Measurements from ENCODE around the gene PVALB. TPM values are rescaled to one million over a fixed set of nuclear protein-coding genes. Genes with fewer than 3 reads are reported as not detected.

The PVALB gene, protein sequence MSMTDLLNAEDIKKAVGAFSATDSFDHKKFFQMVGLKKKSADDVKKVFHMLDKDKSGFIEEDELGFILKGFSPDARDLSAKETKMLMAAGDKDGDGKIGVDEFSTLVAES
- not detected in 2 replicates for polyA plus RNA-seq (2014; cell fraction: cytosol; rRNA removed)
- not detected in 2 replicates for polyA plus RNA-seq (2014; cell fraction: nucleus; rRNA removed)

DNA sequence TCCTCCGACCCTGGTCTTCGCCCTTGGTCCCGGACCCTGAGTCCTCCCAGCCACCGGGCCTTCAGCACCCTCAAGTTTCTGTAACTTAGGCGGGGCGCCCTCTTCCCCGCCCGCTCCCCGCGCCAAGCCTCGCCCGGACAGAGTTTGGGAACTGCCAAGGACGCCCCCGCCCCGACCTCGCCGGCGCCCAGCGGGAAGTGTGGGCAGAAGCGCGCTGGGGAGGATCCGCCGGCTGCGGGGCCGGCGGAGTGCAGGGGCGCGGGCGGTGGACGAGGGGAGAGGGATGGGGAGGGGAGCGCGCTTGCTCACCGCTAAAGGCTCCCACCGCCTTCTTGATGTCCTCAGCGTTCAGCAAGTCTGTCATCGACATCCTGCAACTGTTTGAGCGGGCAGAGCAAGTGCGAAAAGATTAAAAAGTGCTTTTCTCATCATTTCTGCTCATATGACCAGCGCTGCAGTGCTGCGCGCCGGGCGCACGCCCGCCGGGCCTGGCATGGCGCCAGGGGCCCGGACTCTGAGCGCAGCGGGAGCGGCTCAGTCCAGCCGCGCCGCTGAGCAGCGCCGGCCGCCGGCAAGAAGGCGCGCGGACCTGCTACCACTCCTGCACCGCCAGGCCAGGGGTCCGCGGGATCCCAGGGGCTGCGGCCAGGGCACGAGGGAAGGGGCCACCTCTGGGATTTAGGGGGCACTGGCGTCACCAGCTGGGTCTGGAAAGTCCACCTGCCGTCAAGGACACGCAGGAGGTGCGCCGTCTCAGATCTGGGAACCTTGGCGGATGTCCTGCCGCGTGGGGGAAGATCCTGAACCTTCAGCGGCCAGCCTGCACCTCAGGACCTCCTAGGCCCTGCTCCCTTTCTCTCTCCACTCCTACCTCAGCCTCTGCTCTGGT lies at the start of gene PVALB:
PVALB (minus strand) TSS at position 400 of the 889 bp plus-strand sequence; CDS start at position 370, 30 bp downstream.
- DNase-seq (ENCODE audit: low spot score) = no peak

GRCh38 chr22:36865346-36865745 lies 48.5 kb upstream of the PVALB start:
- no peak for DNase-seq (ENCODE audit: low spot score)

- DNase-seq (ENCODE audit: low spot score) = no peak
Measured at GRCh38 chr22:36864454-36865215, 47.8 kb upstream of the PVALB start.

GRCh38 chr22:36863979-36864378 lies 47.1 kb upstream of the PVALB start:
- no peak for DNase-seq (ENCODE audit: low spot score)

DNA sequence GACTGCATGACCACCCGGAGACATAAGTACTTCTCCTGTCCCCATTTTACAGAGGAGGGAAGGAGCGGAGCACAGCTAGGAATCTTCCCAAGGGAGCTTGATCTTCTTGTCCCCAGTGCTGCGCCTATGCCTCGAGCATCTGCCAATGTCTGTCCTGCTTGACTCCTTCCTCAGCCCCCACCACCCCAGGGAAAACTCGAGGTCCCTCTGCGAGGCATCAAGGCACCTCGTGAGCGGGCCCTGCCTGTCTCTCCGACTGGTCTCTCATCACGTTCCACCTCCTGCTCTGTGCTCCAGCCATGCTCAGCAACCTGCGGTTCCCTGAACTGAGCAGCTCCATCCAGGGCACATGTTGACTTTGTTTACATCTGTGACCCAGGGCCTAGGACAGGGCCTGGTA lies 46.4 kb upstream of the PVALB start:
- no peak for DNase-seq (ENCODE audit: low spot score)

GRCh38 chr22:36862251-36863242 lies 45.7 kb upstream of the PVALB start:
- no peak for DNase-seq (ENCODE audit: low spot score)

GRCh38 chr22:36860821-36861659 lies 44.2 kb upstream of the PVALB start, which contains the start of gene NCF4:
TSS of gene NCF4 (plus strand) at chr22:36861006. CDS start at chr22:36861172, 166 bp downstream.
- DNase-seq (ENCODE audit: low spot score) = no peak

DNA sequence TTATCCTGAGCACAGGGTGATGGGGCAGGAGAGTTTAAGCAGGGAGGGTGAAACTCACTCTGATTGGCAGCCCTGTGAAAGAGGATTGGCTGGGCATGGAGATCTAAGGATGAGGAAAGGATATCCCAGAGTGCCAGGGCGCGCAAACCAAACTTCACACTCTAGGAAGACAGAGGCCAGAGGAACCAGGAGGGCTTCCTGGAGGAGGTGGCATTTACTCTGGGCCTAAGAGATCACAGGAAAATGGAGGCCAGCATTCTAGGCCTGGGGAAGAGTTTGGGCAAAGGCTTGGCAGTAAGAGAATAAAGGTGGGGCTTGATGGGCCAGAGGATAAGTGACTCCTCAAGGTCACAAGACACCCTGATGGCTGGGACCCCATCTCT lies 43.6 kb upstream of the PVALB start:
- DNase-seq (ENCODE audit: low spot score) = no peak

DNA sequence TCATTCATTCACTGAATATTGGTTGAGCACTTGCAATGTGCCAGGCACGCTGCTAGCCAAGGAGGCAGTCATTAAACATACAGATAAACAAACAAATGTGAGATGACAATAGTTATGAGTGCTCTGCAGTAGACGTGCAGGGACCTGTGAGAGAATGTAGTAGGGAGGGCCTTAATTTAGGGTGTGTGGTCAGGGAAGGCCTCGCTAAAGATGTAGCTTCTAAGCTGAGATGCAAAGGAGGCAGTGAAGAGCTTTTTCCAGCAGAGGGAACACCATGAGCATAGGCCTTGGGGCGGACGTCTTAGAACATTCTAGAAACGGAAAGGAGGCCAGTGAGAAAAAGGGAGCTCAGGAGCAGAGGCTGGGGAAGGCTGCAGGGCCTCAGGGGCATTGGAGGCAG lies 43.2 kb upstream of the PVALB start:
- DNase-seq (ENCODE audit: low spot score) = no peak

GRCh38 chr22:36858966-36859365 lies 42.1 kb upstream of the PVALB start:
- no peak for DNase-seq (ENCODE audit: low spot score)

- no peak for DNase-seq (ENCODE audit: low spot score)
Measured at GRCh38 chr22:36858156-36858555, 41.3 kb upstream of the PVALB start.

GRCh38 chr22:36856792-36857135 lies 39.9 kb upstream of the PVALB start:
- DNase-seq (ENCODE audit: low spot score) = no peak

- peak; percentile 85 for DNase-seq (ENCODE audit: low spot score)
Measured at GRCh38 chr22:36856121-36856791, 39.4 kb upstream of the PVALB start.

GRCh38 chr22:36855478-36855877 lies 38.6 kb upstream of the PVALB start:
- no peak for DNase-seq (ENCODE audit: low spot score)

DNA sequence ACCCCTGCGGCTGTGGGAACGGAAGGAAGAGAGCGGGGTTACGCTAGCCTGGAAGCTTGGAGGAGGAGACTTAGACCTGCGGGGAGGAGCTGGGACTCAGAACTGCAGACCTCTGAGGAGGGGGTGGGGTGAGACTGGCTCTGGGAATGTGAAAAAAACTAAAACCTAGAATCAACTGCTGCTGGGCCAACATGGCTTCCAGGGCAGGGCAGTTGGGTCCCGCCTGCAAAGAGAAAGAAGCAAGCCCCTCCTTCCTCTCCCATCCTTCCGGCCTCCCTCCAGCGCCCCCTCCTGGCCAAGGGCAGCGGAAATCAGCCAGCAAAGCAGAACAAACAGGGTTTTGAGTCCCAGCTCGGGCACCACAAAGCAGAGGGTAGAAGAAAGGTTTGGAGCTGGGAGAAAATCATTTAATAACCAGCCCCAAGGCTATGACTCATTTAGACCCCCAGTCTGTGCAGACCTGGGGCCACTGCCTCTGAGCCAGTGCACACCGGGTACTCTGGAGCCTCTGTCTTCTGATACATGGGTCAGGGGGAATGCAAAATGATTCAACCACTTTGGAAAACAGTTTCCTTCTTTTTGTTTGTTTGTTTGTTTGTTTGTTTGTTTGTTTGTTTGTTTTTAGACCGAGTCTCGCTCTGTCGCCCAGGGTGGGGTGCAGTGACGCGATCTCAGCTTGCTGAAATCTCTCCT lies 36.7 kb upstream of the PVALB start:
- DNase-seq (ENCODE audit: low spot score) = peak; percentile 40

DNA sequence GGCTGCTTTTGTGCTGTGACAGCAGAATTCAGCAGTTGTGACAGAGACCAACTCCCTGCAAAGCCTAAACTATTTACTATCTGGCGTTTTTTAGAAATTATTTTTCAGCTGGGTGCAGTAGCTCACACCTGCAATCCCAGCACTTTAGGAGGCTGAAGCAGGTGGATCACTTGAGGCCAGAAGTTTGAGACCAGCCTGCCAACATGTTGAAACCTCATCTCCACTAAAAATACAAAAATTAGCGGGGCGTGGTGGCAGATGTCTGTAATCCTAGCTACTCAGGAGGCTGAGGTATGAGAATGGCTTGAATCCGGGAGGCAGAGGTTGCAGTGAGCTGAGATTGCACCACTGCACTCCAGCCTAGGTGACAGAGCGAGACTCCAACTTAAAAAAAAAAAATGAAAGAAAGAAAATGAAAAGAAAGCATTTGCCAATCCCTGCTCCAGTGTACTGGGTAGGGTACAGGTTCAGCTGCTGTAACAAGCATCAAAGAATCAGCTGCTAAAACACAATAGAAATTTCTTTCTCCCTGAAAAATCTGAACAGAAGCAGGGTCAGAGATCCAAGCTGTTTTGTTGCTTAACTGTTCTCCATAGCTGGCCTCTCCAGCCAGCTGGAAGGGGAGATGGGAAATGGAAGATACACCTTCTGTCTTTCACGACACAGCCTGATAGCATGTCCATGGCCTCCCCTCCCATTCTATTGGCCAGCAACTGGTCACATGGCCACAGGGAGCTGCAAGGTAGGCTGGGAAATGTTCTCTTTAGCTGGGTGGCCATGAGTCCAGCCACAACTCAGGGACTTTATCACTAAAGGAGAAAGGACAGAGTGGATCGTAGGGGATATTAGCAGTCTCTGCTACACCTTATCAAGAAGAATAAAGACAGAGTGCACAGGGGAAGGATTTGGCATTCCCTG lies 35.5 kb upstream of the PVALB start:
- DNase-seq (ENCODE audit: low spot score) = no peak

GRCh38 chr22:36850682-36851081 lies 33.8 kb upstream of the PVALB start:
- no peak for DNase-seq (ENCODE audit: low spot score)

DNA sequence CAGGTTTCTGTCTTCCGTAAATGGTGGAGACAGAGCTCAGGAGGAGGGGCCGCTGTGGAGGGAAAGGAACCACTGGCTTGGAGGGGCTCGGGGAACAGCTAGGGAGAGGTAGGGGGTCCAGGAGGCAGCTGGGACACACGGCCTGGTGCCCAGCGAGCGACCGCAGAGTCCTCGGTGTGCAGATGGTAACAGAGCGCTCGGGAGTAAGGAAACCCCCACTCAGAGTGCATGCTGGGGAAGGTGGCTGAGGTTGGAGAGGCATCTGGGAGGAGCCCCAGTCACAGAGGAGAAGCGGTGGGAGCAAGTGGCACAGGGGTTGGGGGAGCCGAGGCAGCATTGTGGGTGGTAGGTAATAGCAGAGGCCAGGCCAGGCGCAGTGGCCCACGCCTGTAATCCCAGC lies 33.2 kb upstream of the PVALB start:
- DNase-seq (ENCODE audit: low spot score) = no peak

Measured in SK-N-DZ (cell line).